Measurements from ENCODE around the gene GRAMD2B. TPM values are rescaled to one million over a fixed set of nuclear protein-coding genes. Genes with fewer than 3 reads are reported as not detected.

GRAMD2B gene
- total and polyA plus RNA-seq, 2 of the 8 experiments (the other 6 are each of a cell fraction or from before 2014, with no cell fraction given): 6.4 to 9.4 TPM

- no peak overlapping the region for H2BK20ac ChIP-seq (ENCODE audit: low read length)
These were observed 48.0 kb downstream of the GRAMD2B start for GRCh38 chr5:126471247-126471646.

More at GRCh38 chr5:126471247-126471646, 48.0 kb downstream of the GRAMD2B start:
- no peak overlapping the region for H3K4me3 ChIP-seq (ENCODE audit: extremely low read depth in 1 of 4, insufficient read depth in 2 of 4, low read depth in 3 of 4, low read length in 4 of 4)
- no peak overlapping the region for H2AK5ac ChIP-seq (ENCODE audit: low read depth, low read length)
- H2BK15ac ChIP-seq (ENCODE audit: low read length): no peak overlapping the region
- H3K4ac ChIP-seq (replicated peaks; ENCODE audit: insufficient read length, low read depth, low read length): no peak overlapping the region
- no peak overlapping the region for H3K14ac ChIP-seq (ENCODE audit: insufficient read length)
- no peak overlapping the region for H2BK120ac ChIP-seq (replicated peaks; ENCODE audit: low read depth, low read length)
- no peak overlapping the region for H3K18ac ChIP-seq (ENCODE audit: extremely low read depth, low read length)
- no peaks in the 10 kb centered on the region for H3K9me3 ChIP-seq (ENCODE audit: insufficient read depth in 2 of 2, low read depth in 1 of 2, low read length in 1 of 2)
- ChIA-PET CTCF (ENCODE audit: partially characterized antibody) (interaction anchor here (0.7 to 2.2 kb wide), 3 partner anchors 29 to 132 kb away, joined by 3 to 8 read pairs (median 6); no protein-coding TSS in a partner anchor), POLR2A (ENCODE audit: partially characterized antibody) (interaction anchor here (0.6 kb wide), 1 partner anchor 9 kb away, joined by 3 read pairs; no protein-coding TSS in a partner anchor)
- H3K23ac ChIP-seq (ENCODE audit: insufficient read length): no peak overlapping the region
- H3K27ac ChIP-seq (ENCODE audit: low read depth, low read length): no peak overlapping the region
- 59% methylated on average over 3 of the region's 3 CpGs; no CpG with 5 or more reads in 1 of the 2 experiments for WGBS, 2 experiments (ENCODE audit: extremely low coverage in 1 of 2, insufficient coverage in 1 of 2, insufficient read length in 1 of 2, insufficient replicate concordance in 2 of 2, low coverage in 1 of 2, low lambda C conversion rate in 2 of 2, missing lambda C conversion rate in 1 of 2)
- peaks cover 0 to 31% (median 6%) of the 10 kb centered on the region in 4 experiments; a peak in 4 of 8 replicates for H3K36me3 ChIP-seq (ENCODE audit: control insufficient read depth in 2 of 4, insufficient read depth in 4 of 4, low read length in 3 of 4)
- FAIRE-seq (no peak), DNase-seq (ENCODE audit: low read depth in 1 of 2, low spot score in 2 of 2) (no peak)
- H4K91ac ChIP-seq (replicated peaks; ENCODE audit: insufficient read length, low read length): no peak overlapping the region
- TF ChIP-seq ATF2 (IDR thresholded peaks at IDR 0.05; ENCODE audit: low read length) (no peak), SP2 (IDR thresholded peaks at IDR 0.05; ENCODE audit: low read length) (no peak)
- H4K8ac ChIP-seq (ENCODE audit: extremely low read depth, insufficient read depth, low read length): no peak overlapping the region
- H2AFZ ChIP-seq (ENCODE audit: low read length): no peak overlapping the region
- H3K79me1 ChIP-seq (ENCODE audit: low read depth, low read length): peaks cover 2% of the 10 kb centered on the region; the same call in 1 of the 2 replicates
- peaks cover 2 to 12% (median 4%) of the 10 kb centered on the region in 4 experiments; a peak in 5 of 7 replicates for H3K4me1 ChIP-seq (replicated peaks in 1 of 4; ENCODE audit: control insufficient read depth in 3 of 4, insufficient read depth in 4 of 4, low read length in 3 of 4)
- no peaks in the 10 kb centered on the region for H3K79me2 ChIP-seq (ENCODE audit: control insufficient read depth in 1 of 2, insufficient read depth in 2 of 2, low read length in 2 of 2)
- H3K4me2 ChIP-seq (ENCODE audit: insufficient read depth in 1 of 2, low read depth in 2 of 2, low read length in 2 of 2): no peak overlapping the region
- no peak overlapping the region for H2BK12ac ChIP-seq (ENCODE audit: low read depth, low read length)
- no peaks in the 10 kb centered on the region for H3K23me2 ChIP-seq (ENCODE audit: low read depth, low read length)
- no peaks in the 10 kb centered on the region for H3K27me3 ChIP-seq (replicated peaks in 1 of 4; ENCODE audit: control insufficient read depth in 3 of 4, extremely low read depth in 1 of 4, insufficient read depth in 3 of 4, low read length in 3 of 4)
- no peak overlapping the region for H3K9ac ChIP-seq (replicated peaks in 1 of 4; ENCODE audit: extremely low read depth in 1 of 4, low read depth in 3 of 4, low read length in 3 of 4)
- no peak overlapping the region for H3K56ac ChIP-seq (replicated peaks; ENCODE audit: insufficient read length, low read depth, low read length)
- no peak overlapping the region for H2BK5ac ChIP-seq (ENCODE audit: low read depth, low read length)
- H4K5ac ChIP-seq (ENCODE audit: insufficient read length, low read depth, low read length): no peak overlapping the region
- no peaks in the 10 kb centered on the region for H4K20me1 ChIP-seq (replicated peaks in 1 of 2; ENCODE audit: control insufficient read depth in 1 of 2, insufficient read depth in 2 of 2, low read length in 2 of 2)

Measured in H1 (cell line).